ENCODE results near the gene NDUFS7.

Gene NDUFS7

DNA sequence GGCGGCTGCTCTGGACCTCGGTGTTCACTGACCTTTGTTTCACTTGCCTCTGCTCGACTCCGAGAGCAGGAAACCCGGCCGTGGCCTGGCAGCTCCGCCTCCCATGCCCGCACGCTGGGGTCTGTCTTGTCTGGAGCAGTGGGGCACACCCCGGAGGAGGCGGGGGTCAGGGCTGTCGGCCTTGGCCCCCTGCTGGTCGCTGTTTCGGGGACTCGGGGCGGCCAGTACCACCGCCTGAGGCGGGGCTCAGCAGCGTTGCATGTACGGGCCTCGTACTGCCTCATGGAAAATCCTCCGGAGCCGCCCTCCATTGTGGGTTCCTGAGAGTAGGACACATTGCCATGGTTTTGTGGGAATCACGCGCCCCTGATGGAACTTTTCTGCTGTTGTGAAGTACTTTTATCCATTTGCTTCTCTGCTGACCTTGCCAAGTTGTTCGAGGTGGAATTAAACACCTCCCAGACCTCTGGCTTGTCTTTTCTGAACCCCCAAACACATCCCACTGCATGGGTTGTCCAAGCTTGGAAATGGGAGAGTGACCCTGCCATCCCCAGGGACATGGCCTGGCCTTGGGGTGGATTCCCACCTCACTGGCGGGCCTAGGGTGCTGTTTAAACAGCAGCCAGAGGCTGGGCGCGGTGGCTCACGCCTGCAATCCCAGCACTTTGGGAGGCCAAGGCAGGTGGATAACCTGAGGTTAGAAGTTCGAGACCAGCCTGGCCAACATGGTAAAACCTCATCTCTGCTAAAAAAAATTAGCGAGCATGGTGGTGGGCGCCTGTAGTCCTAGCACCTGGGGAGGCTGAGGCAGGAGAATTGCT is 5.5 kb upstream of the NDUFS7 start:
- Histone ChIP-seq H3K79me2 (ENCODE audit: insufficient read depth, low read depth) (no peaks in the 10 kb centered on the region), H3K9ac (no peak overlapping the region), H3K27ac (no peak overlapping the region), H2AFZ (ENCODE audit: low read depth) (no peak overlapping the region), H3K4me1 (ENCODE audit: low read depth, poor library complexity, severe bottlenecking) (peaks cover 5% of the 10 kb centered on the region), H3K36me3 (ENCODE audit: insufficient read depth) (no peaks in the 10 kb centered on the region), H3K27me3 (ENCODE audit: insufficient read depth, low read depth) (no peaks in the 10 kb centered on the region; the same call in 1 of the 2 replicates), H3K4me3 (IDR thresholded peaks at IDR 0.05; ENCODE audit: insufficient read depth, low read depth, low read length) (no peak overlapping the region), H3K4me2 (no peak overlapping the region), H4K20me1 (ENCODE audit: insufficient read depth) (no peaks in the 10 kb centered on the region)
- TF ChIP-seq, protein P1, sequence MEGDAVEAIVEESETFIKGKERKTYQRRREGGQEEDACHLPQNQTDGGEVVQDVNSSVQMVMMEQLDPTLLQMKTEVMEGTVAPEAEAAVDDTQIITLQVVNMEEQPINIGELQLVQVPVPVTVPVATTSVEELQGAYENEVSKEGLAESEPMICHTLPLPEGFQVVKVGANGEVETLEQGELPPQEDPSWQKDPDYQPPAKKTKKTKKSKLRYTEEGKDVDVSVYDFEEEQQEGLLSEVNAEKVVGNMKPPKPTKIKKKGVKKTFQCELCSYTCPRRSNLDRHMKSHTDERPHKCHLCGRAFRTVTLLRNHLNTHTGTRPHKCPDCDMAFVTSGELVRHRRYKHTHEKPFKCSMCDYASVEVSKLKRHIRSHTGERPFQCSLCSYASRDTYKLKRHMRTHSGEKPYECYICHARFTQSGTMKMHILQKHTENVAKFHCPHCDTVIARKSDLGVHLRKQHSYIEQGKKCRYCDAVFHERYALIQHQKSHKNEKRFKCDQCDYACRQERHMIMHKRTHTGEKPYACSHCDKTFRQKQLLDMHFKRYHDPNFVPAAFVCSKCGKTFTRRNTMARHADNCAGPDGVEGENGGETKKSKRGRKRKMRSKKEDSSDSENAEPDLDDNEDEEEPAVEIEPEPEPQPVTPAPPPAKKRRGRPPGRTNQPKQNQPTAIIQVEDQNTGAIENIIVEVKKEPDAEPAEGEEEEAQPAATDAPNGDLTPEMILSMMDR (conservative IDR thresholded peaks at IDR 0.05; ENCODE audit: low read depth, low read length) = no peak

DNA sequence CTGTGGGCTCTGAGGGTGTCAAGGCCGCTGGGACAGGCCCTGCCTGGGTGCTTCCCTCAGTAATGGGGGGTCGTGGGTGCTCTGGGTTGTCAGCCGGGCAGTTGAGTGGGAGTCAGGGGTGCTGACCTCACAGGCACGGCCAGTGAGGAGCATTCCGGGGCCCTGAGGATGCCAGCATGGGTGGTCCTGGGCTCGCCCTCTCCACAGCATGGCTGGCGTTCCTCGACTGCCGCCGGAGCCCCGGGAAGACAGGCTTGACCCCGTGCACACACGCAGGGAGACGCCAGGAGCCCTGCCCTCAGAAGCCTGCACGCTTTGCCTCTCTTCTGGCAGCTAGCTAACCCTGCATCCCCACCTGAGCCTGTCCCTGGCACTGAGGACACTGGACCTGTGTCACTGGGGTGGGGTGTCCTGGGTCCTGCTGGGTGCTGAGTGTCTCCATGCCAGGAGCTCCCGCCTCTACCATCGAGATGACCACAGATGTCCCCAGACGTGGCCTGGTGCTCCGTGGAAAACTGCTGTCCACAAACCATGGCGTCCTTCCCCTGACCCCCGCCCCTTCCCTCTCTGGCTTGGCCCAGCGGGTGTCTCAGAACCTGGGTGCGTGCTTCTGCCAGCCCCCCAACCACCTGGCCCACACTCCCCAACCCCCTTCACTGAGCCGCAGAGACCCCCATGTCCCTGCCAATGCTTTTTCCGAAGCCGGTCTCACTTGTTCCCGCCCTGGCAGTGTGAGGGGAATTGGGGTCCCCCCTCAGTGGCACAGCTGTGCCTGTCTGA is 4.4 kb upstream of the NDUFS7 start:
- H3K4me3 ChIP-seq (IDR thresholded peaks at IDR 0.05; ENCODE audit: insufficient read depth, low read depth, low read length) = no peak overlapping the region
- no peak overlapping the region for H3K27ac ChIP-seq
- no peaks in the 10 kb centered on the region for H4K20me1 ChIP-seq (ENCODE audit: insufficient read depth)
- TF ChIP-seq, protein P1 (conservative IDR thresholded peaks at IDR 0.05; ENCODE audit: low read depth, low read length) = no peak
- H3K79me2 ChIP-seq (ENCODE audit: insufficient read depth, low read depth) = peaks cover 4% of the 10 kb centered on the region; the same call in 1 of the 2 replicates
- H2AFZ ChIP-seq (ENCODE audit: low read depth) = no peak overlapping the region
- no peaks in the 10 kb centered on the region; the same call in 1 of the 2 replicates for H3K27me3 ChIP-seq (ENCODE audit: insufficient read depth, low read depth)
- H3K36me3 ChIP-seq (ENCODE audit: insufficient read depth) = no peaks in the 10 kb centered on the region
- peaks cover 5% of the 10 kb centered on the region for H3K4me1 ChIP-seq (ENCODE audit: low read depth, poor library complexity, severe bottlenecking)
- no peak overlapping the region for H3K4me2 ChIP-seq
- H3K9ac ChIP-seq = no peak overlapping the region

DNA sequence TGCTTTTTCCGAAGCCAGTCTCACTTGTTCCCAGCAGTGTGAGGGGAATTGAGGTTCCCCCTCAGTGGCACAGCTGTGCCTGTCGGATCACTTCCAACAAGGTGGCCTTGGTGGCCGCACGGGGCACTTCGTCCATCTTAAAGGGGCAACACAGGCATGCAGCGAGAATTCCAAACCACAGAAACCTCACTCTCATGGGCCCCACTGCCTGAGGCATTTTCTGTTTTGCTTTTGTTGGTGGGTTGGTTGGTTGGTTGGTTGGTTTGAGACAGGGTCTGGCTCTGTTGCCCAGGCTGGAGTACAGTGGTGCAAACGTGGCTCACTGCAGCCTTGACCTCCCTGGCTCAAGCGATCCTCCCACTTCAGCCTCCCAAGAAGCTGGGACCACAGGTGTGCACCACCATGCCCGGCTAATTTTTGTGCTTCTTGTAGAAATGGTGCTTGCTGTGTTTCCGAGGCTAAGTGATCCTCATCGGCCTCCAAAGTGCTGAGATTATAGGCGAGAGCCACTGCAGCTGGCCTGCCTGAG is 3.7 kb upstream of the NDUFS7 start:
- TF ChIP-seq, protein P1 (conservative IDR thresholded peaks at IDR 0.05; ENCODE audit: low read depth, low read length) = no peak
- Histone ChIP-seq H3K4me2 (no peak overlapping the region), H2AFZ (ENCODE audit: low read depth) (no peak overlapping the region), H3K27ac (no peak overlapping the region), H3K9ac (no peak overlapping the region), H3K4me3 (IDR thresholded peaks at IDR 0.05; ENCODE audit: insufficient read depth, low read depth, low read length) (no peak overlapping the region), H4K20me1 (ENCODE audit: insufficient read depth) (no peaks in the 10 kb centered on the region), H3K36me3 (ENCODE audit: insufficient read depth) (no peaks in the 10 kb centered on the region), H3K4me1 (ENCODE audit: low read depth, poor library complexity, severe bottlenecking) (peaks cover 10% of the 10 kb centered on the region), H3K27me3 (ENCODE audit: insufficient read depth, low read depth) (no peaks in the 10 kb centered on the region; the same call in 1 of the 2 replicates), H3K79me2 (ENCODE audit: insufficient read depth, low read depth) (peaks cover 10% of the 10 kb centered on the region)

DNA sequence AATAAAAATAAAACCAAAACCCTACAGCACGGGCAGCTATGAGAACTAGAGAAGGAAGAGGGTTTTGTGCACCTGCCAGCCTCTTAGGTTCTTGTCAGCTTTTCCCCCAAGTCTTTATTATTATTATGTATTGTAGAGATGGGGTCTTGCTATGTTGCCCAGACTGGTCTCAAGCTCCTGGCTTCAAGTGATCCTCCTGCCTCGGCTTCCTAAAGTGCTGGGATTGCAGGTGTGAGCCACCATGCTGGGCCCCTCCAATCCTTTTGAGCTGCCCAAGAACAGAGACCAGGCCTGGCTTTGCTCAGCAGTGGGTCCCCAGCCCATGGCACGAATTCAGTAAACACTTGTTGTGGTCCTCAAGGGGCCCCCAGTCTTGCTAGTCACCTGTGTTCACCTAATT is 1.5 kb upstream of the NDUFS7 start:
- no peak overlapping the region for H3K4me3 ChIP-seq (IDR thresholded peaks at IDR 0.05; ENCODE audit: insufficient read depth, low read depth, low read length)
- H3K27ac ChIP-seq = no peak overlapping the region
- H3K79me2 ChIP-seq (ENCODE audit: insufficient read depth, low read depth) = peaks cover 15% of the 10 kb centered on the region
- H3K4me1 ChIP-seq (ENCODE audit: low read depth, poor library complexity, severe bottlenecking) = peaks cover 14% of the 10 kb centered on the region
- H4K20me1 ChIP-seq (ENCODE audit: insufficient read depth) = no peaks in the 10 kb centered on the region
- no peak overlapping the region for H2AFZ ChIP-seq (ENCODE audit: low read depth)
- H3K36me3 ChIP-seq (ENCODE audit: insufficient read depth) = no peaks in the 10 kb centered on the region
- TF ChIP-seq, protein P1 (conservative IDR thresholded peaks at IDR 0.05; ENCODE audit: low read depth, low read length) = no peak
- H3K4me2 ChIP-seq = 0 out of 2 replicates have a peak overlapping the region, but pooled peaks have one; percentile 12
- H3K9ac ChIP-seq = no peak overlapping the region
- no peaks in the 10 kb centered on the region; the same call in 1 of the 2 replicates for H3K27me3 ChIP-seq (ENCODE audit: insufficient read depth, low read depth)
